RWPE1 (cell line): ENCODE measurements around the gene ITGB4.

Source experiments
- CTCF ChIA-PET: fragments of 350-600 bp; sonication (Branson Sonifier 250); formaldehyde crosslinking; extraction: SDS; loops from one replicate; lab custom pipeline; 2021; lab: Yijun Ruan, JAX
- POLR2A ChIA-PET: fragments of 400-600 bp; formaldehyde crosslinking; extraction: SDS; loops from one replicate; lab custom pipeline; 2020; ENCODE audit warnings: antibody characterized with exemption; ENCODE audit not compliant: low non-redundant PET; lab: Yijun Ruan, JAX
- DNase-seq: peaks from one replicate; pipeline ENCODE4 v3.0.0; 2012; ENCODE audit warnings: low spot score
- H3K27ac ChIP-seq: fragments of 450-650 bp; 2 replicates; pipeline ENCODE4 v1.5.1; 2017
- CTCF ChIP-seq: fragments of 450-650 bp; conservative IDR thresholded peaks from 2 replicates; pipeline ENCODE4 v1.5.1; 2017; ENCODE audit warnings: low read depth, mild to moderate bottlenecking

Gene ITGB4

GRCh38 chr17:75742337-75742736, 21.1 kb downstream of the ITGB4 start:
- no peak for TF ChIP-seq CTCF
- DNase-seq, result no peak
- H3K27ac ChIP-seq, result peak overlapping the region; percentile 98
- CTCF ChIA-PET, result interaction anchor here (0.5 to 1.0 kb wide), 3 partner anchors 58 to 134 kb away, joined by 3 to 5 read pairs (median 4); no protein-coding TSS in a partner anchor
- POLR2A ChIA-PET, result no interaction called here

- DNase-seq, result no peak
- ChIA-PET CTCF (no interaction called here), POLR2A (no interaction called here)
- peak overlapping the region; percentile 98 for H3K27ac ChIP-seq
- TF ChIP-seq CTCF, result no peak
Observed at GRCh38 chr17:75743625-75744206, 22.5 kb downstream of the ITGB4 start.

GRCh38 chr17:75748706-75749105, 27.4 kb downstream of the ITGB4 start:
- CTCF ChIA-PET, result interaction anchor here (0.6 to 2.7 kb wide), 8 partner anchors 11 to 115 kb away, joined by 3 to 21 read pairs (median 8); partner anchors contain the start of gene SMIM5
- POLR2A ChIA-PET, result interaction anchor here (0.6 to 0.7 kb wide), 2 partner anchors 21 to 50 kb away, joined by 3 read pairs; no protein-coding TSS in a partner anchor

GRCh38 chr17:75749545-75750389, 28.5 kb downstream of the ITGB4 start:
- peak; percentile 55 for DNase-seq
- CTCF ChIA-PET, result interaction anchor here (0.6 to 2.7 kb wide), 19 partner anchors 9 to 155 kb away, joined by 3 to 21 read pairs (median 3); partner anchors contain the start of gene SMIM5
- H3K27ac ChIP-seq, result peak overlapping the region; percentile 98
- peak; percentile 87 for TF ChIP-seq CTCF
- POLR2A ChIA-PET, result no interaction called here

More at GRCh38 chr17:75748706-75749105, 27.4 kb downstream of the ITGB4 start:
- no peak for TF ChIP-seq CTCF
- DNase-seq, result no peak
- peak overlapping the region; percentile 98 for H3K27ac ChIP-seq

GRCh38 chr17:75750661-75751423, 29.6 kb downstream of the ITGB4 start:
- H3K27ac ChIP-seq, result peak overlapping the region; percentile 98
- no peak for DNase-seq
- ChIA-PET CTCF (interaction anchor here (1.0 to 2.3 kb wide), 4 partner anchors 11 to 114 kb away, joined by 3 to 18 read pairs (median 3); partner anchors contain the start of gene GALK1), POLR2A (no interaction called here)
- TF ChIP-seq CTCF, result no peak
